HEK293T (cell line): ENCODE measurements around the gene NAALADL2.

Experiments
- ARNT ChIP-seq: fragments of 450-650 bp; IDR thresholded peaks from 2 replicates; pipeline ENCODE4 v1.6.1; 2017; ENCODE audit warnings: mild to moderate bottlenecking
- BHLHE40 ChIP-seq: fragments of 450-650 bp; IDR thresholded peaks from 2 replicates; pipeline ENCODE4 v1.6.1; 2016; ENCODE audit warnings: mild to moderate bottlenecking, moderate library complexity, borderline replicate concordance
- CTBP1 ChIP-seq: fragments of 450-650 bp; IDR thresholded peaks from 2 replicates; pipeline ENCODE4 v1.6.1; 2016; ENCODE audit warnings: borderline replicate concordance
- ELF4 ChIP-seq: fragments of 450-650 bp; IDR thresholded peaks from 2 replicates; pipeline ENCODE4 v1.6.1; 2017; ENCODE audit warnings: antibody characterized with exemption
- FOXA1 ChIP-seq: fragments of 450-650 bp; IDR thresholded peaks from 2 replicates; pipeline ENCODE4 v1.6.1; 2016; ENCODE audit warnings: mild to moderate bottlenecking
- FOXM1 ChIP-seq: fragments of 450-650 bp; IDR thresholded peaks from 2 replicates; pipeline ENCODE4 v1.6.1; 2017; ENCODE audit warnings: mild to moderate bottlenecking, borderline replicate concordance
- HDGF ChIP-seq: fragments of 450-650 bp; IDR thresholded peaks from 2 replicates; pipeline ENCODE4 v1.6.1; 2017; ENCODE audit warnings: antibody characterized with exemption, borderline replicate concordance
- LEF1 ChIP-seq: fragments of 450-650 bp; IDR thresholded peaks from 2 replicates; pipeline ENCODE4 v1.6.1; 2017; ENCODE audit warnings: mild to moderate bottlenecking, borderline replicate concordance
- NFRKB ChIP-seq: fragments of 450-650 bp; IDR thresholded peaks from 2 replicates; pipeline ENCODE4 v1.6.1; 2016; ENCODE audit warnings: mild to moderate bottlenecking, moderate library complexity
- PKNOX1 ChIP-seq: fragments of 450-650 bp; IDR thresholded peaks from 2 replicates; pipeline ENCODE4 v1.6.1; 2016
- SP1 ChIP-seq: fragments of 450-650 bp; IDR thresholded peaks from 2 replicates; pipeline ENCODE4 v1.6.1; 2017
- SUZ12 ChIP-seq: fragments of 450-650 bp; IDR thresholded peaks from 2 replicates; pipeline ENCODE4 v1.6.1; 2016; ENCODE audit warnings: mild to moderate bottlenecking
- TARDBP ChIP-seq: fragments of 450-650 bp; IDR thresholded peaks from 2 replicates; pipeline ENCODE4 v1.6.1; 2016
- ZNF384 ChIP-seq: fragments of 450-650 bp; IDR thresholded peaks from 2 replicates; pipeline ENCODE4 v1.6.1; 2016

- TF ChIP-seq LEF1 (no peak), SUZ12 (no peak), TARDBP (no peak), ELF4 (no peak), SP1 (no peak), BHLHE40 (no peak), FOXA1 (no peak), NFRKB (no peak), PKNOX1 (no peak), ARNT (no peak), CTBP1 (no peak), FOXM1 (no peak), HDGF (no peak), ZNF384 (no peak)
These were observed 993.4 kb downstream of the NAALADL2 start for GRCh38 chr3:175852560-175852959.
